ENCODE results near the gene ALX4. TPM values are rescaled to one million over a fixed set of nuclear protein-coding genes. Genes with fewer than 3 reads are reported as not detected.

Gene ALX4
- total and polyA plus RNA-seq, 2 of the 8 experiments (the other 6 are each of a cell fraction or from before 2014, with no cell fraction given): not detected

DNA sequence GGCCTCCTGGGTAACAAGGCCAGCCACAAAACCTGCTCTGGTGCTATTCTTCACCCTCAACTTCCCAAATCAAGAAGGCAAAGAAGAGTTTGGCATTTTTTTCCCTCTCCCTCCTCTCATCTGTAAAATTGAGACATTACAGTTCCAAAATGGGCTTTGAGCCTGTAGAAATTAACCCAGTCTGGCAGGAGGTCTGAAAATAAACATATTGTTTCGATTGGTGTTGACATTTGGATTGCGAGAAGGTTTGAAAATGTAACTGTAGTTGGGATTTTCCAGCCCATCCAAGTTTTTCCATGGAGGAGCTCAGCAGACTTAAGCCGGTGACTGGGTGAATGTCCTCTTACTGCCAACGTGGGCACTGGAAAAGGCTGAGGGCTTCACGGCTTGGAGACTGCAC lies 35.0 kb upstream of the ALX4 start:
- no peaks in the 10 kb centered on the region for H4K20me1 ChIP-seq (replicated peaks in 1 of 2; ENCODE audit: control insufficient read depth in 1 of 2, insufficient read depth in 2 of 2, low read length in 2 of 2)
- no peak overlapping the region for H2BK12ac ChIP-seq (ENCODE audit: low read depth, low read length)
- no peak overlapping the region for H3K4ac ChIP-seq (replicated peaks; ENCODE audit: insufficient read length, low read depth, low read length)
- FAIRE-seq: no peak
- H3K27me3 ChIP-seq (replicated peaks in 1 of 4; ENCODE audit: control insufficient read depth in 3 of 4, extremely low read depth in 1 of 4, insufficient read depth in 3 of 4, low read length in 3 of 4): peaks cover 0 to 2% (median 0%) of the 10 kb centered on the region in 4 experiments; a peak in 2 of 7 replicates
- H4K5ac ChIP-seq (ENCODE audit: insufficient read length, low read depth, low read length): no peak overlapping the region
- no peak overlapping the region for H2AFZ ChIP-seq (ENCODE audit: low read length)
- H4K8ac ChIP-seq (ENCODE audit: extremely low read depth, insufficient read depth, low read length): 0 out of 2 replicates have a peak overlapping the region, but pooled peaks have one; percentile 57
- CTCF ChIA-PET (ENCODE audit: partially characterized antibody): interaction anchor here (0.6 to 1.5 kb wide), 5 partner anchors 19 to 167 kb away, joined by 3 read pairs; no protein-coding TSS in a partner anchor
- no peak overlapping the region for H3K4me3 ChIP-seq (ENCODE audit: extremely low read depth in 1 of 4, insufficient read depth in 2 of 4, low read depth in 3 of 4, low read length in 4 of 4)
- H3K14ac ChIP-seq (ENCODE audit: insufficient read length): no peak overlapping the region
- H3K36me3 ChIP-seq (ENCODE audit: control insufficient read depth in 2 of 4, insufficient read depth in 4 of 4, low read length in 3 of 4): no peaks in the 10 kb centered on the region
- DNase-seq (ENCODE audit: low read depth in 1 of 2, low spot score in 2 of 2): no peak
- H2BK120ac ChIP-seq (replicated peaks; ENCODE audit: low read depth, low read length): no peak overlapping the region
- H3K4me2 ChIP-seq (ENCODE audit: insufficient read depth in 1 of 2, low read depth in 2 of 2, low read length in 2 of 2): no peak overlapping the region
- H3K27ac ChIP-seq (ENCODE audit: low read depth, low read length): no peak overlapping the region
- H3K23me2 ChIP-seq (ENCODE audit: low read depth, low read length): no peaks in the 10 kb centered on the region
- no peak overlapping the region for H3K18ac ChIP-seq (ENCODE audit: extremely low read depth, low read length)
- no peak overlapping the region for H2AK5ac ChIP-seq (ENCODE audit: low read depth, low read length)
- WGBS, 2 experiments (ENCODE audit: extremely low coverage in 1 of 2, insufficient coverage in 1 of 2, insufficient read length in 1 of 2, insufficient replicate concordance in 2 of 2, low coverage in 1 of 2, low lambda C conversion rate in 2 of 2, missing lambda C conversion rate in 1 of 2): 91% methylated on average over 5 of the region's 5 CpGs; no CpG with 5 or more reads in 1 of the 2 experiments
- no peak overlapping the region for H2BK5ac ChIP-seq (ENCODE audit: low read depth, low read length)
- H3K23ac ChIP-seq (ENCODE audit: insufficient read length): no peak overlapping the region
- no peaks in the 10 kb centered on the region for H3K9me3 ChIP-seq (ENCODE audit: insufficient read depth in 2 of 2, low read depth in 1 of 2, low read length in 1 of 2)
- no peaks in the 10 kb centered on the region for H3K79me2 ChIP-seq (ENCODE audit: control insufficient read depth in 1 of 2, insufficient read depth in 2 of 2, low read length in 2 of 2)
- H2BK15ac ChIP-seq (ENCODE audit: low read length): no peak overlapping the region
- POLR2A ChIA-PET (ENCODE audit: partially characterized antibody): no interaction called here
- no peak overlapping the region for H2BK20ac ChIP-seq (ENCODE audit: low read length)
- H3K4me1 ChIP-seq (replicated peaks in 1 of 4; ENCODE audit: control insufficient read depth in 3 of 4, insufficient read depth in 4 of 4, low read length in 3 of 4): no peaks in the 10 kb centered on the region; a peak in 1 of 7 replicates
- no peak overlapping the region for H3K9ac ChIP-seq (replicated peaks in 1 of 4; ENCODE audit: extremely low read depth in 1 of 4, low read depth in 3 of 4, low read length in 3 of 4)
- H4K91ac ChIP-seq (replicated peaks; ENCODE audit: insufficient read length, low read length): no peak overlapping the region
- no peak overlapping the region for H3K56ac ChIP-seq (replicated peaks; ENCODE audit: insufficient read length, low read depth, low read length)
- no peaks in the 10 kb centered on the region for H3K79me1 ChIP-seq (ENCODE audit: low read depth, low read length)
- TF ChIP-seq TCF12 (IDR thresholded peaks at IDR 0.05; ENCODE audit: low read depth, low read length) (no peak), EZH2 (IDR thresholded peaks at IDR 0.05; ENCODE audit: low read depth, low read length, severe bottlenecking) (no peak), CHD1 (IDR thresholded peaks at IDR 0.05; ENCODE audit: low read depth, low read length) (no peak), RFX5 (IDR thresholded peaks at IDR 0.05; ENCODE audit: borderline replicate concordance, low read depth, low read length) (no peak), BCL11A (IDR thresholded peaks at IDR 0.05; ENCODE audit: low read depth in 2 of 2, low read length in 2 of 2) (no peak), TBP (IDR thresholded peaks at IDR 0.05; ENCODE audit: low read depth, low read length) (no peak), KDM5A (IDR thresholded peaks at IDR 0.05; ENCODE audit: low read length) (no peak), POU5F1 (IDR thresholded peaks at IDR 0.05; ENCODE audit: low read depth, low read length) (no peak), FOSL1 (IDR thresholded peaks at IDR 0.05; ENCODE audit: insufficient read depth, low read depth, low read length) (no peak), RBBP5 (IDR thresholded peaks at IDR 0.05; ENCODE audit: borderline replicate concordance, low read depth, low read length) (no peak), CTBP2 (IDR thresholded peaks at IDR 0.05; ENCODE audit: borderline replicate concordance, insufficient read depth, insufficient read length, low read length) (no peak)
- TF ChIP-seq, protein P1, sequence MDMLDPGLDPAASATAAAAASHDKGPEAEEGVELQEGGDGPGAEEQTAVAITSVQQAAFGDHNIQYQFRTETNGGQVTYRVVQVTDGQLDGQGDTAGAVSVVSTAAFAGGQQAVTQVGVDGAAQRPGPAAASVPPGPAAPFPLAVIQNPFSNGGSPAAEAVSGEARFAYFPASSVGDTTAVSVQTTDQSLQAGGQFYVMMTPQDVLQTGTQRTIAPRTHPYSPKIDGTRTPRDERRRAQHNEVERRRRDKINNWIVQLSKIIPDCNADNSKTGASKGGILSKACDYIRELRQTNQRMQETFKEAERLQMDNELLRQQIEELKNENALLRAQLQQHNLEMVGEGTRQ (IDR thresholded peaks at IDR 0.05; ENCODE audit: low read length): no peak
